ENCODE measurements around the gene LCN9.
A peak's percentile ranks its signal among the peaks of the same experiment; 100 is the strongest.

Gene LCN9

GRCh38 chr9:135661816-135662560, 1.1 kb upstream of the LCN9 start:
- no CpG with 5 or more reads among the region's 19 CpGs for WGBS (ENCODE audit: extremely low coverage, insufficient coverage, low lambda C conversion rate)
- H4K5ac ChIP-seq (ENCODE audit: low read length), result no peak overlapping the region
- peak overlapping the region; percentile 49 for H3K56ac ChIP-seq (ENCODE audit: low read length)
- H3K18ac ChIP-seq (ENCODE audit: low read length), result no peak overlapping the region
- no peak overlapping the region for H3K27ac ChIP-seq (ENCODE audit: low read depth, low read length)
- no peak overlapping the region for H2BK5ac ChIP-seq (ENCODE audit: low read length)
- H3K27me3 ChIP-seq (ENCODE audit: insufficient read depth, low read length, poor library complexity), result no peaks in the 10 kb centered on the region
- DNase-seq, result no peak
- H3K4ac ChIP-seq (ENCODE audit: low read depth, low read length), result no peak overlapping the region
- no peaks in the 10 kb centered on the region for H3K36me3 ChIP-seq (ENCODE audit: control insufficient read depth, insufficient read depth, low read length)
- H2BK120ac ChIP-seq (ENCODE audit: low read depth, low read length), result no peak overlapping the region
- H3K9ac ChIP-seq (ENCODE audit: low read length), result no peak overlapping the region
- H3K4me2 ChIP-seq (ENCODE audit: low read length), result no peak overlapping the region
- no peaks in the 10 kb centered on the region for H3K79me1 ChIP-seq (ENCODE audit: low read length)
- H4K8ac ChIP-seq (ENCODE audit: low read depth, low read length), result no peak overlapping the region
- H3K79me2 ChIP-seq (ENCODE audit: control insufficient read depth, insufficient read depth, low read length), result no peaks in the 10 kb centered on the region
- no peak overlapping the region for H2AK5ac ChIP-seq (ENCODE audit: low read length)
- no peak overlapping the region for H2BK15ac ChIP-seq (replicated peaks; ENCODE audit: low read depth)
- no peak overlapping the region for H3K4me3 ChIP-seq (ENCODE audit: low read length)
- H3K23ac ChIP-seq (ENCODE audit: low read length), result no peak overlapping the region
- peaks cover 2% of the 10 kb centered on the region for H3K4me1 ChIP-seq (ENCODE audit: control insufficient read depth, low read depth, low read length)

GRCh38 chr9:135663451-135663770, 302 bp downstream of the LCN9 start:
- H3K9ac ChIP-seq (ENCODE audit: low read length), result no peak overlapping the region
- no peak overlapping the region for H3K4ac ChIP-seq (ENCODE audit: low read depth, low read length)
- no peak overlapping the region for H3K18ac ChIP-seq (ENCODE audit: low read length)
- H4K8ac ChIP-seq (ENCODE audit: low read depth, low read length), result no peak overlapping the region
- no peak overlapping the region for H2BK15ac ChIP-seq (replicated peaks; ENCODE audit: low read depth)
- H3K4me2 ChIP-seq (ENCODE audit: low read length), result no peak overlapping the region
- H3K27me3 ChIP-seq (ENCODE audit: insufficient read depth, low read length, poor library complexity), result no peaks in the 10 kb centered on the region
- no peak overlapping the region for H2BK5ac ChIP-seq (ENCODE audit: low read length)
- H4K5ac ChIP-seq (ENCODE audit: low read length), result no peak overlapping the region
- peaks cover 2% of the 10 kb centered on the region for H3K4me1 ChIP-seq (ENCODE audit: control insufficient read depth, low read depth, low read length)
- H3K79me1 ChIP-seq (ENCODE audit: low read length), result no peaks in the 10 kb centered on the region
- H3K4me3 ChIP-seq (ENCODE audit: low read length), result no peak overlapping the region
- no peaks in the 10 kb centered on the region for H3K79me2 ChIP-seq (ENCODE audit: control insufficient read depth, insufficient read depth, low read length)
- H2BK120ac ChIP-seq (ENCODE audit: low read depth, low read length), result no peak overlapping the region
- H3K56ac ChIP-seq (ENCODE audit: low read length), result no peak overlapping the region
- no peak overlapping the region for H3K27ac ChIP-seq (ENCODE audit: low read depth, low read length)
- no CpG with 5 or more reads among the region's 3 CpGs for WGBS (ENCODE audit: extremely low coverage, insufficient coverage, low lambda C conversion rate)
- no peaks in the 10 kb centered on the region for H3K36me3 ChIP-seq (ENCODE audit: control insufficient read depth, insufficient read depth, low read length)
- H2AK5ac ChIP-seq (ENCODE audit: low read length), result no peak overlapping the region
- DNase-seq, result no peak
- H3K23ac ChIP-seq (ENCODE audit: low read length), result peak overlapping the region; percentile 45

- no peak overlapping the region for H2BK15ac ChIP-seq (replicated peaks; ENCODE audit: low read depth)
Observed at GRCh38 chr9:135663857-135664256, 748 bp downstream of the LCN9 start.

GRCh38 chr9:135664266-135664665, 1.2 kb downstream of the LCN9 start:
- Histone ChIP-seq H3K4me1 (ENCODE audit: control insufficient read depth, low read depth, low read length) (peaks cover 2% of the 10 kb centered on the region), H3K56ac (ENCODE audit: low read length) (no peak overlapping the region), H3K4ac (ENCODE audit: low read depth, low read length) (no peak overlapping the region), H4K5ac (ENCODE audit: low read length) (no peak overlapping the region), H3K9ac (ENCODE audit: low read length) (no peak overlapping the region), H3K18ac (ENCODE audit: low read length) (no peak overlapping the region), H2BK5ac (ENCODE audit: low read length) (no peak overlapping the region), H3K79me1 (ENCODE audit: low read length) (no peaks in the 10 kb centered on the region), H3K4me3 (ENCODE audit: low read length) (no peak overlapping the region), H2BK15ac (replicated peaks; ENCODE audit: low read depth) (no peak overlapping the region), H2AK5ac (ENCODE audit: low read length) (no peak overlapping the region), H3K23ac (ENCODE audit: low read length) (no peak overlapping the region), H3K4me2 (ENCODE audit: low read length) (no peak overlapping the region), H3K36me3 (ENCODE audit: control insufficient read depth, insufficient read depth, low read length) (no peaks in the 10 kb centered on the region), H4K8ac (ENCODE audit: low read depth, low read length) (no peak overlapping the region), H3K79me2 (ENCODE audit: control insufficient read depth, insufficient read depth, low read length) (no peaks in the 10 kb centered on the region), H3K27me3 (ENCODE audit: insufficient read depth, low read length, poor library complexity) (no peaks in the 10 kb centered on the region), H2BK120ac (ENCODE audit: low read depth, low read length) (no peak overlapping the region), H3K27ac (ENCODE audit: low read depth, low read length) (no peak overlapping the region)
- DNase-seq, result no peak
- WGBS (ENCODE audit: extremely low coverage, insufficient coverage, low lambda C conversion rate), result no CpG with 5 or more reads among the region's 10 CpGs

More at GRCh38 chr9:135663857-135664256, 748 bp downstream of the LCN9 start:
- Histone ChIP-seq H3K36me3 (ENCODE audit: control insufficient read depth, insufficient read depth, low read length) (no peaks in the 10 kb centered on the region), H3K4me3 (ENCODE audit: low read length) (no peak overlapping the region), H3K18ac (ENCODE audit: low read length) (no peak overlapping the region), H3K27ac (ENCODE audit: low read depth, low read length) (no peak overlapping the region), H3K9ac (ENCODE audit: low read length) (no peak overlapping the region), H4K5ac (ENCODE audit: low read length) (no peak overlapping the region), H3K56ac (ENCODE audit: low read length) (no peak overlapping the region), H4K8ac (ENCODE audit: low read depth, low read length) (no peak overlapping the region), H2AK5ac (ENCODE audit: low read length) (no peak overlapping the region), H3K79me2 (ENCODE audit: control insufficient read depth, insufficient read depth, low read length) (no peaks in the 10 kb centered on the region), H2BK5ac (ENCODE audit: low read length) (no peak overlapping the region), H3K79me1 (ENCODE audit: low read length) (no peaks in the 10 kb centered on the region), H2BK120ac (ENCODE audit: low read depth, low read length) (no peak overlapping the region), H3K4ac (ENCODE audit: low read depth, low read length) (no peak overlapping the region), H3K4me1 (ENCODE audit: control insufficient read depth, low read depth, low read length) (peaks cover 2% of the 10 kb centered on the region), H3K4me2 (ENCODE audit: low read length) (no peak overlapping the region), H3K23ac (ENCODE audit: low read length) (no peak overlapping the region), H3K27me3 (ENCODE audit: insufficient read depth, low read length, poor library complexity) (no peaks in the 10 kb centered on the region)
- DNase-seq, result no peak
- no CpG with 5 or more reads among the region's 12 CpGs for WGBS (ENCODE audit: extremely low coverage, insufficient coverage, low lambda C conversion rate)

- H3K9ac ChIP-seq (ENCODE audit: low read length), result no peak overlapping the region
- H2BK5ac ChIP-seq (ENCODE audit: low read length), result no peak overlapping the region
- no peaks in the 10 kb centered on the region for H3K79me2 ChIP-seq (ENCODE audit: control insufficient read depth, insufficient read depth, low read length)
- no peak overlapping the region for H4K5ac ChIP-seq (ENCODE audit: low read length)
- no peak overlapping the region for H3K4me2 ChIP-seq (ENCODE audit: low read length)
- H3K23ac ChIP-seq (ENCODE audit: low read length), result no peak overlapping the region
- no peak overlapping the region for H3K27ac ChIP-seq (ENCODE audit: low read depth, low read length)
- H3K4me1 ChIP-seq (ENCODE audit: control insufficient read depth, low read depth, low read length), result peaks cover 2% of the 10 kb centered on the region
- H3K4me3 ChIP-seq (ENCODE audit: low read length), result no peak overlapping the region
- WGBS (ENCODE audit: extremely low coverage, insufficient coverage, low lambda C conversion rate), result no CpG with 5 or more reads among the region's 32 CpGs
- H2AK5ac ChIP-seq (ENCODE audit: low read length), result no peak overlapping the region
- H3K36me3 ChIP-seq (ENCODE audit: control insufficient read depth, insufficient read depth, low read length), result no peaks in the 10 kb centered on the region
- H2BK15ac ChIP-seq (replicated peaks; ENCODE audit: low read depth), result no peak overlapping the region
- no peak overlapping the region for H4K8ac ChIP-seq (ENCODE audit: low read depth, low read length)
- DNase-seq, result no peak
- no peak overlapping the region for H3K4ac ChIP-seq (ENCODE audit: low read depth, low read length)
- no peak overlapping the region for H3K56ac ChIP-seq (ENCODE audit: low read length)
- no peaks in the 10 kb centered on the region for H3K27me3 ChIP-seq (ENCODE audit: insufficient read depth, low read length, poor library complexity)
- H2BK120ac ChIP-seq (ENCODE audit: low read depth, low read length), result no peak overlapping the region
- no peaks in the 10 kb centered on the region for H3K79me1 ChIP-seq (ENCODE audit: low read length)
- H3K18ac ChIP-seq (ENCODE audit: low read length), result no peak overlapping the region
Observed at GRCh38 chr9:135664801-135665794, 2.0 kb downstream of the LCN9 start.

Measured in mesendoderm (in vitro differentiated cells).